Gastrocnemius medialis (tissue), 4 donors: Measurements from ENCODE around the gene NRCAM. TPM values are rescaled to one million over a fixed set of nuclear protein-coding genes. Genes with fewer than 3 reads are reported as not detected.

ENCODE experiments used
- ATAC-seq, 2 donors: fragments of 150-250 bp; one replicate each; pipeline ENCODE4 v1.9.1; 2016
- DNase-seq, 2 donors: peaks; one replicate each; pipeline ENCODE4 v3.0.0-alpha.2; 2019
- H3K27ac ChIP-seq, 4 donors: fragments of 200-600 bp; sonication (generic); 1 replicate in 1 of 4; 2 replicates in 3 of 4; pipeline ENCODE4 v1.5.1; 2016 to 2018; ENCODE audit warnings: mild to moderate bottlenecking in 2 of 4, moderate library complexity in 1 of 4
- H3K27me3 ChIP-seq, 3 donors: fragments of 200-600 bp; sonication (generic) in 2 of 3; 1 replicate in 1 of 3; 2 replicates in 2 of 3; pipeline versions ENCODE4 v1.5.1 to v1.6.0; 2016 to 2019; ENCODE audit warnings: mild to moderate bottlenecking in 1 of 3, moderate library complexity in 1 of 3
- H3K36me3 ChIP-seq, 2 donors: fragments of 200-600 bp; sonication (generic) in 1 of 2; one replicate each; pipeline ENCODE4 v1.5.1; 2017 to 2018
- H3K4me1 ChIP-seq, 2 donors: fragments of 200-600 bp; sonication (generic) in 1 of 2; one replicate each; pipeline ENCODE4 v1.5.1; 2016 to 2017; ENCODE audit warnings: mild to moderate bottlenecking in 2 of 2
- H3K4me3 ChIP-seq, 4 donors: fragments of 200-600 bp; sonication (generic) in 3 of 4; 1 replicate in 1 of 4; 2 replicates in 3 of 4; pipeline ENCODE4 v1.5.1; 2016 to 2019; ENCODE audit warnings: mild to moderate bottlenecking in 2 of 4
- H3K9me3 ChIP-seq, 3 donors: fragments of 200-600 bp; sonication (generic) in 2 of 3; 1 replicate in 1 of 3; 2 replicates in 2 of 3; pipeline ENCODE4 v1.5.1; 2016 to 2019
- POLR2A ChIP-seq, 2 donors: fragments of 450-650 bp; IDR thresholded peaks; one replicate each; pipeline ENCODE4 v1.6.1; 2017; ENCODE audit warnings: antibody characterized with exemption in 2 of 2, mild to moderate bottlenecking in 2 of 2, moderate library complexity in 2 of 2
- in situ Hi-C, 4 donors: fragments of 200-750 bp; cut with MboI; loops; one replicate each; pipeline versions ENCODE4 v1.15.0 to v1.8.0; 2017; ENCODE audit warnings: low sequenced_read_pairs in 4 of 4
- intact Hi-C: fragments of 100-400 bp; cut with DNase I; formaldehyde crosslinking; loops from one replicate; pipeline ENCODE4 v1.15.1; 2023; ENCODE audit warnings: low total_unique reads
- total RNA-seq, 4 donors: library from RNA; depleted of rRNA; stranded (reverse); fragments of >200 nt; gene quantifications; one replicate each; pipeline versions ENCODE4 v1.1.0 to v1.2.3, GENCODE V29; 2016
- TF ChIP-seq, protein P1 (sequence below), 5 experiments: fragments of 450-650 bp in 3 of 5; fragments of 200-600 bp in 2 of 5; sonication (generic) in 2 of 5; IDR thresholded peaks in 4 of 5; conservative IDR thresholded peaks in 1 of 5; 1 replicate in 4 of 5; 2 replicates in 1 of 5; pipeline ENCODE4 v1.5.1; 2016 to 2019; ENCODE audit warnings: antibody characterized with exemption in 5 of 5, mild to moderate bottlenecking in 3 of 5, moderate library complexity in 3 of 5

Gene NRCAM
- total RNA-seq, 4 donors from 2014 or later, result 0.18 to 0.31 (median 0.23) TPM; not detected in 1

DNA sequence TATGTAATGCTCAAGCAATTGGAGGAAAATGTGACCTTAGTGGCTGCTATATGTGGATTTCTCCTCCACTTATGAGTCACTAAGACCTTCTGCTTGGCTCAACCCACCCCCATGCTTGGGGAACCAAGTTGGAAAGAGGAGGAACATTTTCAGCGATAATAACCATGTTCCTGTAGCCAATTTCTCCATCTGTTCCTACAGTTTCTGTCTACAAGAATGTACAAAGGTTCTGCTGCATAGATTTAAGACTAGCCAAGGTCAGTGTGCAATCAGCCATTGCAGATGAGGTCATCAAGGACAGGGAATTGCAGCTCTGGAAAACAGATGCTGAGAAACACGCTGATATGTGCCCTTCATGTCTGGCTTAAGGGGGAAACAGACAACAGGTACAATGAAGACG, 5.6 kb upstream of the NRCAM start:
- intact Hi-C loops, result loop anchor here (10.0 kb wide), 1 partner anchor 277 kb away; no protein-coding TSS in a partner anchor
- TF ChIP-seq, protein P1, sequence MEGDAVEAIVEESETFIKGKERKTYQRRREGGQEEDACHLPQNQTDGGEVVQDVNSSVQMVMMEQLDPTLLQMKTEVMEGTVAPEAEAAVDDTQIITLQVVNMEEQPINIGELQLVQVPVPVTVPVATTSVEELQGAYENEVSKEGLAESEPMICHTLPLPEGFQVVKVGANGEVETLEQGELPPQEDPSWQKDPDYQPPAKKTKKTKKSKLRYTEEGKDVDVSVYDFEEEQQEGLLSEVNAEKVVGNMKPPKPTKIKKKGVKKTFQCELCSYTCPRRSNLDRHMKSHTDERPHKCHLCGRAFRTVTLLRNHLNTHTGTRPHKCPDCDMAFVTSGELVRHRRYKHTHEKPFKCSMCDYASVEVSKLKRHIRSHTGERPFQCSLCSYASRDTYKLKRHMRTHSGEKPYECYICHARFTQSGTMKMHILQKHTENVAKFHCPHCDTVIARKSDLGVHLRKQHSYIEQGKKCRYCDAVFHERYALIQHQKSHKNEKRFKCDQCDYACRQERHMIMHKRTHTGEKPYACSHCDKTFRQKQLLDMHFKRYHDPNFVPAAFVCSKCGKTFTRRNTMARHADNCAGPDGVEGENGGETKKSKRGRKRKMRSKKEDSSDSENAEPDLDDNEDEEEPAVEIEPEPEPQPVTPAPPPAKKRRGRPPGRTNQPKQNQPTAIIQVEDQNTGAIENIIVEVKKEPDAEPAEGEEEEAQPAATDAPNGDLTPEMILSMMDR (IDR thresholded peaks at IDR 0.05 in 4 of 5, conservative IDR thresholded peaks at IDR 0.05 in 1 of 5), result no peak
- no peak for TF ChIP-seq POLR2A (IDR thresholded peaks at IDR 0.05)
- in situ Hi-C loops, result no loop called here

DNA sequence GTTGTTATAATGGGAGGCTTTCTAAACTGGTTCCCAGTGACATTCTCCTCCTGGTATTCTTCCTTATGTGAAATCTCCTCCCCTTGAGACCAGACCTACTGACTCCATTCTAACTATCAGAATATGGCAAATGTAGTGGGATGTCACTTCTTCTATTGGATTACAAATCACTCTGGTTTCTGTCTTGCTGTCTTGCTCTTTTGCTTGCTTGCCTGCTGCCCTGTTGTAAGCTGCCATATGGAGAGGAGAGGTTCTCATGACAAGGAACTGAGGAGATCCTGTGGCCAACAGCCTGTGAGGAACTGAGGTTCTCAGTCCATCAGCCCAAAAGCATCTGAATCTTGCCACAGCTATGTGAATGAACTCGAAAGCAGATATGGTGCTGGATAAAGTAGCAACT, 4.7 kb upstream of the NRCAM start:
- intact Hi-C loops, result loop anchor here (10.0 kb wide), 1 partner anchor 276 kb away; no protein-coding TSS in a partner anchor
- peaks cover 0 to 3% of the 10 kb centered on the region in 2 donors for H3K4me1 ChIP-seq
- peaks cover 14 to 27% (median 26%) of the 10 kb centered on the region in 3 donors for H3K27me3 ChIP-seq
- H3K27ac ChIP-seq, result no peak overlapping the region
- TF ChIP-seq, protein P1 (IDR thresholded peaks at IDR 0.05 in 4 of 5, conservative IDR thresholded peaks at IDR 0.05 in 1 of 5), result no peak
- no peak for TF ChIP-seq POLR2A (IDR thresholded peaks at IDR 0.05)
- in situ Hi-C loops, result no loop called here
- DNase-seq, result no peak
- no peak for ATAC-seq
- no peak overlapping the region for H3K4me3 ChIP-seq
- no peaks in the 10 kb centered on the region for H3K9me3 ChIP-seq
- H3K36me3 ChIP-seq, result no peaks in the 10 kb centered on the region

More for the DNA sequence above, 5.6 kb upstream of the NRCAM start:
- H3K4me1 ChIP-seq, result no peaks in the 10 kb centered on the region
- H3K27me3 ChIP-seq, result peaks cover 11 to 22% (median 17%) of the 10 kb centered on the region in 3 donors
- H3K36me3 ChIP-seq, result no peaks in the 10 kb centered on the region
- DNase-seq (no peak), ATAC-seq (no peak)
- H3K9me3 ChIP-seq, result no peaks in the 10 kb centered on the region
- no peak overlapping the region for H3K27ac ChIP-seq
- no peak overlapping the region for H3K4me3 ChIP-seq

DNA sequence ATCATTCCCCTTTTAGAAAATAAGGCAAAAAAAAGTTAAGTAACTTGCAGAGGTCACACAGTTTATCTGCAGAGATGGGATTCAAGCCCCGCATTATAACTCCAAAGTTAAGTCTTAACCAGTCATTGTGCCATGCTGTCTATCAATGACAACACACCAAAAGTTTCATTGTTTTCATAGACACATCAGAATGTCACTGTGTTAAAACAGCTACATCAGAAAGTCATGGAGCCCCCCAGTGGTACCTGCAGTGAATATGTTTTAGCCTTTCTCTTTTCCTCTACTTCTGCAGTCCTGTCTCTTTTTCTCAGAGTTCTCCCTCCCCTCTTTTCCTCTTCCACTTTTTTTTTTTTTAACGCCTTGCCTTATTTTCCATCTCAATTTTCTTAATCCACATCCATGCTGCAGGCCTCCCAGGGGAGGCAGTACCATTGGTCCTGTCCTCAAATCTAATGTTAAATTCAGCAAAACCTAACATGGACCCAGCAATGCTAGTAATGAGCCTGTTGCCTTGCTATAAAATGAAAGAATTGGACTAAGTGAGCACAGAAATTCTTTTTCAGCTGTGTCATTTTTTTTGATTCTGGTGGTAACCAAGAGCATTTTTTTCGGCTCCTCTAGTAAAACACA, 3.8 kb upstream of the NRCAM start:
- peaks cover 23 to 36% (median 35%) of the 10 kb centered on the region in 3 donors for H3K27me3 ChIP-seq
- ATAC-seq (no peak), DNase-seq (no peak)
- H3K9me3 ChIP-seq, result no peaks in the 10 kb centered on the region
- peaks cover 0 to 8% of the 10 kb centered on the region in 2 donors for H3K4me1 ChIP-seq
- no peaks in the 10 kb centered on the region for H3K36me3 ChIP-seq
- no peak overlapping the region for H3K27ac ChIP-seq
- in situ Hi-C loops (no loop called here), intact Hi-C loops (loop anchor here (10.0 kb wide), 1 partner anchor 275 kb away; no protein-coding TSS in a partner anchor)
- H3K4me3 ChIP-seq, result no peak overlapping the region
- TF ChIP-seq, protein P1 (IDR thresholded peaks at IDR 0.05 in 4 of 5, conservative IDR thresholded peaks at IDR 0.05 in 1 of 5), result no peak
- TF ChIP-seq POLR2A (IDR thresholded peaks at IDR 0.05), result no peak

DNA sequence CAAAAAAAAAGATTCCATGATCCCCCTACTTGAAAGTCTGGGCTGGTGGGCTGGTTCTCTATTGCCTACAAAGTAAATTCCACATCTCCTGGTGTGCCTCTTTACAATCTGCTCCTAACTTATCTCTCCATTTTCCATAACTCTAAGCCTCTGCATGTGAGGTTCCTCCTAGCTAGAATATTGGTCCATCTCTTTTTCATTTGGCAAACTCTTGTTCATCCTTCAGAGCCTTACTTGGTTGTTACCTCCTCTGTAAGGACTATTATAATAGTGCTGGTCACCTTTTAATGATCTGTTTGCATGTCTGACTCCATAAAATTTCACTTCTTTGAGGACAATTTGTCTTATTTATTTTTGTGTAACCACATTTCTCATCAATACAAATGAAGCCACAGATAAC, 1.6 kb upstream of the NRCAM start:
- DNase-seq (no peak), ATAC-seq (no peak)
- intact Hi-C loops, result no loop called here
- Histone ChIP-seq H3K27me3 (peaks cover 39 to 55% (median 55%) of the 10 kb centered on the region in 3 donors), H3K4me1 (peaks cover 0 to 13% of the 10 kb centered on the region in 2 donors), H3K4me3 (no peak overlapping the region), H3K36me3 (no peaks in the 10 kb centered on the region), H3K27ac (no peak overlapping the region), H3K9me3 (no peaks in the 10 kb centered on the region)
- no peak for TF ChIP-seq POLR2A (IDR thresholded peaks at IDR 0.05)
- TF ChIP-seq, protein P1 (IDR thresholded peaks at IDR 0.05 in 4 of 5, conservative IDR thresholded peaks at IDR 0.05 in 1 of 5), result no peak
- in situ Hi-C loops, result no loop called here
